HG03520 (cell line): ENCODE data around the gene DDI2.
"Not testable (repeated sequence)": the region's sequence is repeated elsewhere in the genome, so short reads cannot be mapped to it uniquely, and the experiment has no call there.

ENCODE experiments used
- ATAC-seq: cut with Tn5 transposase; IDR thresholded peaks from one replicate; pipeline ENCODE4 v1.9.1; 2021; ENCODE audit warnings: mild to moderate bottlenecking, moderate library complexity; ENCODE audit not compliant: unreplicated experiment

Gene DDI2

DNA sequence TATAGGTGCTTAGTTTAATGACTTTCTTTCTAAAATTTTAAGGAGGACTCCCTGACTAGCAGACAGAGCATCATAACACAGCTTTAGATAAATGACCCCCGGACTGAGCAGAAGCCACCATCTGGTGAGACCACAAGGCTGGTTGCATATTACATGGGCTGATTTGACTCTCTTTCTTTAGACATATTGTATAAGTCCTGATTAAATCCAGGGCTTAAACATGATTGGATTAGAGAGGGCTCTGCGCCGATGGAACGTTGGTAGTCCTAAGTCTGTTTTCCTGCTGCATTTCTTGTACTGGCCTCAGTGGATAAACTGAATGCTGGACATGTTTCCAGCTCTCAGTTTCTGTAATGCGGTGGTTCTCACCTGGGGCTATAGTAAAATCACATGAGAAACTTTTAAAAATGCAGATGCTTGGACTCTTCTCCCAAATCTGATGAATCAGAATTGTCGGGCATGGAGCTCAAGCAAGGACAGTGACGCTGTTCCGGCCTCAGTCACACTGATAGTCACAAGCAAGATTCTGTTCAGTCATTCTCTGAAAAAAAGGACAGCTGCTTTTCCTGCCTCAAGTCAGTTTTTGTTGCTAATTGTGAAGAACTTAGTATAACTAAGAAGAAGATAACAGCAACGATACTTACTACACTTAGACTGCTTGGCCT lies 16.6 kb downstream of the DDI2 start:
- no peak for ATAC-seq

GRCh38 chr1:15636436-15636835 lies 19.2 kb downstream of the DDI2 start:
- no peak for ATAC-seq

DNA sequence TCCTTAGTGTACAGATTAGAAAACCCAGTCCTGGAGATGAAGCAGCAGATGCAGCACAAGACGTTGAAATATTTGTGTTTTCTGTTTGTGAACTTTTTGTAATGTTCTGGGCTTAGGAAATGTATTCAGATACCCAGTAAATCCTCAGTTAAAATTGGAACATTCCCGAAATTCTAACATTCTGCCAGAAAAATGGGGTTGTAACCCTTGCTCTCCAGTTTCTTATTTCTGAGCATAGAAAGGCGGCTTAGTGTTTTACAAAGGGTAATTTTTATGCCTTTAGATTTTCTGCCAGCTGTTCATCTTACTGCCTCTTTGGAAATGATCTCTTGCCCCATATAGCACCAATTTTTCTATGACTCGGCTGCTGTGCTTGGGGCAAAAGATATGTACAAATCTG lies 20.6 kb downstream of the DDI2 start:
- no peak for ATAC-seq

- ATAC-seq = no peak
Measured at GRCh38 chr1:15639262-15639661, 22.0 kb downstream of the DDI2 start.

DNA sequence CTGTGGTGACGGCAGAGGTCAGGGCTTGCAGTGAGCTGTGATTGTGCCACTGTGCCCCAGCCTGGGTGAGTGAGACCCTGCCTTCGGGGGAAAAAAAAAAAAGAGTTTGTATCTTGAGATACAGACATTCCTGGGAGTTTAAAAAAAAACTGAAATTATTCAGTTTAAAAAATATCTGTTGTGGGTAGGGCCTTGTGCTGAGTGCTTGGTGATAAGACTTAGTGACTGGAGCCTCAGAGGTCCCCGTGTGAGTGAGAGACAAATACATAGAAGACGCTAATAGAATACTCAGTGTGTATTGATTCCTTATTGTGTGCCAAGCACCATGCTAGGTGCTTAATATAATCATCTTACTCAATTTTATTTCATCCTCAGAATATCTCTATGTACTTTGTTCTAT lies 22.7 kb downstream of the DDI2 start:
- no peak for ATAC-seq

DNA sequence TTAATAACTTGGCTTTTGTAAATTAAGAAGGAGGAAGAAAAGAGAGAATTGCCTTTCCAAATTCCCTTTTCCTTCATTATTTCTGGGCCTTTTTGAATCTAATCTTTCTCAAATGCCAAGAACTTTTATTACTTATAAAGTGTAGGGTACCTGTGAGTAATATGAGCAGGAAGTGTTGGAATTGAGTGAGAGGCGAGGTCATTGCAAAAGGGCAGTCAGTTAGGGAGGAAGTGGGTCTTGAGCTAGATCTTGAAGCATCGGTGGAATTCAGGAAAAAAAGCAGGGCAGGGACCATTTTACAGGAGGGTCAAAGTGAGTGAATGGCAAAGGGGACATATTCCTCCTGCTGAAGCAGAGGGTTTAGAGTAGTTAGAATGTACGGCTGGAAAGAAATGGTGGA lies 23.4 kb downstream of the DDI2 start:
- no peak for ATAC-seq

DNA sequence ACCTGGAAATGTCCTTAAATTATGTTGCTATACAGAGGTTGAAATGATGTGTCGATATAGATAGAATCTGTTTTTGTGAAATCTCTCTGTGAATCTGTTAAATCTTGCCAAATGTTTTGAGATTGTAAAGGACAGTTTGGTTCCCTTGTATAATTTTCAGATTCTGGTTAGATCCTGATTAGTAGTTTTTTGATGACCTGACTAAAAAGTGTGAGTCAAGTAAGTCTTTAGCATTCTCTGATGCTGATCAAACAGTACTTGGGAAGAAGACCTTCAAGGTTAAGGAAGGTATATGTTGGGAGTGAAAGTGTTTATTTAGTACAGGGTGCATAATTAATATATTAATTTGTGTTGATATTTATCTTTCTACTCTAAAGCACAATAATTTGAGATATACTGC lies 32.7 kb downstream of the DDI2 start:
- no peak for ATAC-seq

- ATAC-seq = no peak
Measured at GRCh38 chr1:15650433-15650832, 33.2 kb downstream of the DDI2 start.

DNA sequence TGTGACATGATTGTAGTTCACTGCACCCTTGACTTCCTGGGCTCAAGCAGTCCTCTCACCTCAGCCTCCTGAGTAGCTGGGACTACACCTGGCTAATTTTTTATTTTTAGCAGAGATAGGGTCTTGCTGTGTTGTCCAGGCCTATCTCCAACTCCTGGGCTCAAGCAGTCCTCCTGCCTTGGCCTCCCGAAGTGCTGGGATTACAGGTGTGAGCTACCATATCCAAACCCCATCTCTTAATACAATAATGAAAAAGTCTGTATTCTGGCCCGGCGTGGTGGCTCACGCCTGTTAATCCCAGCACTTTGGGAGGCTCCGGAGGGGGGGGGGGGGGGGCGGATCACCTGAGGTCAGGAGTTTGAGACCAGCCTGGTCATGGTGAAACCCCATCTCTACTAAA lies 34.9 kb downstream of the DDI2 start:
- not testable (repeated sequence) for ATAC-seq

GRCh38 chr1:15654091-15654690 lies 36.9 kb downstream of the DDI2 start:
- no peak for ATAC-seq

DNA sequence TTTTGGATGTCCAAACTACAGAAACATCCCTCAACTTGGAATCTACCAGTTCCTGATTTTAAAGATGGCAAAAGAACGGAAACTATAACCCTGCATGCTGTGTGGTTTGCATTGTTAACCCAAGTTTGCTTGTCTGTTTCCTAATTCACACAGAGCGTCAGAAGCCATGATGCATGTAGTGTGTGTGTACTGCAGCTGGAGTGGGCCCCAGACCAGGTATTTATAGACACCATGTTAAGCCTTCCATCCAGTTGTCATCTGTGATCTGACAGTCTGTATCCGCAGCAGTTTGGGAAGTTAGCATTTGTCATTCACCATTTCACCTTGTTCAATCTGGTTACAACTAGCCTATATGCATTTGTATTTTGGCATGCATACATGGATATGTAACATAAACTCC lies 39.2 kb downstream of the DDI2 start:
- ATAC-seq = no peak

DNA sequence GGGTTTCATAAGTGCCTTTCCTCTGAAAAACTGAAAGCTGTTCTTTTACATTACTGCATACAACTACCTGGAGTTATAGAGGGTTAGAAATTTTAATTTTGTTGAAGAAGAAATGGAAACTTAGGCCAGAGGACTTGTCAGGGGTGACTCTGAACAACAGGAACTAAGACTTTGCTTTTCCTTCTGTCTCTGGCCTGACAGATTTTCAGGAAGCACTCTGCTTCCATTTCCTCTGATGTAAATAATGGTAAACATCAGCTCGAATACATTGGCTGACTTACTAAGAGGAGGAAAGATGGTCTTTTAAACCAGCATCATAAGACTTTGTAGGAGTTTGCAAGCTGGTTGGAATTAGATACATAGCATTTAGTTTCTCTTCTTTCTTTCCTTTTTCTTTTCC lies 39.8 kb downstream of the DDI2 start:
- no peak for ATAC-seq

GRCh38 chr1:15660151-15660550 lies 42.9 kb downstream of the DDI2 start:
- ATAC-seq = no peak

DNA sequence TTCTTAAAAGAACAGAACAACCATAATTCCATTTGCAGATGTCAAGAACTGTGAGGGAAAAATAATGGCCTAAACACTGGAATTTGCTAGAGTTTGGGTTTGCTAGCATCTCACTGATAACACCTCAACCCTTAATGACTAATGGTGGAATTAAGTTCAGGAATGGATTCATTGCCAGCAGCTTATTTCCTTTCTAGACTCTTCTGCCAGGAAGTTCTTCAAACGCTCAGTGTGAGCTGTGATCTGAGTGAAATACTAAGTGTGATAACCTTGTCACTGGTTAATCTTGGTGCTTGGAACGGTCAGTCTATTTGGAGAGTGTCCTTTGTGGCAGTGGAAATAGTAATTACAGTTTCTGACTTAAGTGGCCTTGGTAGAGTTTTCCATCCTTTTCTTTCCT lies 45.2 kb downstream of the DDI2 start:
- ATAC-seq = no peak

- no peak for ATAC-seq
Measured at GRCh38 chr1:15663925-15664324, 46.7 kb downstream of the DDI2 start.

GRCh38 chr1:15667362-15667761 lies 50.1 kb downstream of the DDI2 start:
- ATAC-seq = no peak

GRCh38 chr1:15668089-15668754 lies 51.0 kb downstream of the DDI2 start:
- no peak for ATAC-seq

DNA sequence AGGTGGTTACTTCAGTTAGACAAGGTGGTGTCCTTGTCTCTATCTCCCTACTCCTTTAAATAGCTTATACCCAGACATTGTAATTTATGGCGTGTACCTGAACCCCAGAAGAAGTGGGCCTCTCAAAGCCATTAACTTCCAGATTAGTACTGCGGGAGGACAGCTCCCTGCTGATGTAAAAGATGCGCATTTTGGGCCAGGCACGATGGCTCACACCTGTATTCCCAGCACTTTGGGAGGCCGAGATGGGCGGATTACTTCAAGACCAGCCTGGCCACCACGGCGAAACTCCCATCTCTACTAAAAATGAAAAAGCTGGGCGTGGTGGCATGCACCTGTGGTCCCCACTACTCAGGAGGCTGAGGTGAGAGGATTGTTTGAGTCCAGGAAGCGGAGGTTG lies 51.8 kb downstream of the DDI2 start:
- no peak for ATAC-seq

DNA sequence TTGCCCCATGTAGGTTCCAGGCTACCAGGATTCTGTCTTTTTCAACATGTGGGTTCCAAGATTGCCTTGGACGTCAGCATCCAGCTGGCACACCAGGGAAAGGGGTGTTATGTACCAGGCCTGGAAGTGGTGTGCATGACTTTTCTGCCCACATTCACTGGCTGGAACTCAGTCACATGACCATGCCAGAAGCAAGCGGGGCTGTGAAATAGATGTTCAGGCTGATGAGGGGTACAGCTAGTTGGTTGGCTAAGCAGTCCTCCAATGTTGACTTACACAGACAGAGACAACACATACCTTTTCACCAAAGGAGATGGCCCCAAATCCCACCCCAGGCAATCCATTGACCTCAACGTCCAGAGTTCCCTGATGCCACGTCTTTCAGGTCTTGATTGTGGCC lies 52.6 kb downstream of the DDI2 start:
- ATAC-seq = no peak

GRCh38 chr1:15671430-15671829 lies 54.2 kb downstream of the DDI2 start:
- ATAC-seq = no peak

DNA sequence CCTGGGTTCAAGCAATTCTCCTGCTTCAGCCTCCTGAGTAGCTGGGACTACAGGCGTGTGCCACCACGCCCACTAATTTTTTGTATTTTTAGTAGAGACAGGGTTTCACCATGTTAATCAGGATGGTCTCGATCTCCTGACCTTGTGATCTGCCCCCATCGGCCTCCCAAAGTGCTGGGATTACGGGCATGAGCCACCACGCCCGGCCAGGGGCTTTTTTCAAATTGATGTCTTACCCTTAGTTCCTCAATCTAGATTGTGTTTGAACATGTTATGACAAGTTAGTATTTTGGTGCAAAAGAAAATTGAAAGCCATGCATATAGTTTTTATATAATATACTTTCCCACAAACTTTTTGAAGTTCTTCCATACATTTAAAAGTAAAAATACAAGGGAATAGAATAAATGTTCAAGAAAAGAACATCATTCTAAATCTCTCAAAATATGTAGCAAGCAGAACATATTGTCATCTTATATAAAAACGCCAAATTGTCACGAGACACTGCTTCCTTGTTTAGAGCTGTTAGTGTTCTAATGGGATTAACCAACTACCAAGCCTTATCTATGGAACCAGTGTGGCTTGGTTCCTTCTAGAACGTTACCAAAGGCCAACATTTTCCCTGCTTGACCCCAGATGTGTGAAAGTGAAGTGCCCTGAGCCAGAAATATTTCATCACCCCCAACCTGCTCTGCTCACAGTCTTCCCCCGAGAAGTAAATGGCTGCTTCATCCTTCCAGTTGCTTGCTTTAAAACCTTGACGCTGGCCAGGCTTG lies 57.3 kb downstream of the DDI2 start:
- ATAC-seq = no peak

- ATAC-seq = no peak
Measured at GRCh38 chr1:15676010-15676409, 58.8 kb downstream of the DDI2 start.
